Measurements from ENCODE around the gene SLC34A1.

The SLC34A1 gene

DNA sequence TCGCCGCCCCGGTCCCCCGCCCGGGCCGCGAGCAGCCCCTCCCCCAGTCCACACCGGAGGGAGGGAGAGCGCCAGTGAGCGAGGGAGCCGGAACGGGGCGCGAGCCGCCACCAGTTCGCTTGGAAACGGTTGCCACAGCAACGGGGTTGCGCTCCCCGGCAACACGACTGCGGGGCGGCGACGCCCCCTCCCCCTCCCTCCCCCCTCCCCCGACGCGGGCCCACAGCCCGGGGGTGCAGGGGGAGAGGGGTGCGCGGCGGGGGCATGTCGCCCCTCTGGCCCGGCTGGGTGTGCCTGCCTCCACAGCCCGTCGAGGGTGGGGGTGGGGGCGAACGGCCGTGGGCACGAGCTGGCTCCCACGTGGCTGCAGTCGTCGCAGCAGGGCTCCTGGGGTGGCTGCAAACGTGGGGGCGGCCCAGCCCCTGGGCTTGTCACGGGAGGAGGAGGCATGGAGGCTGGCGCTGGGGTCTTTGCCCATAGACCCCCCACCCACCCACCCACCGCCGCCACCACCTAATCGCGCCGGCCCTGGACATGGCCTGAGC, 62.9 kb downstream of the SLC34A1 start:
- DNase-seq, result peak; percentile 61

GRCh38 chr5:177447611-177448243, 63.5 kb downstream of the SLC34A1 start:
- peak; percentile 96 for DNase-seq

Data from EL (cell line).